ENCODE results near the gene FKBP11. TPM values are rescaled to one million over a fixed set of nuclear protein-coding genes. Genes with fewer than 3 reads are reported as not detected.
A peak's percentile ranks its signal among the peaks of the same experiment; 100 is the strongest.
"Not testable (repeated sequence)": the region's sequence is repeated elsewhere in the genome, so short reads cannot be mapped to it uniquely, and the experiment has no call there.

Gene FKBP11
- total RNA-seq, 1 donor from 2014 or later = 47.4 TPM

- no peak for DNase-seq (ENCODE audit: low spot score)
Measured at GRCh38 chr12:48910196-48910595, 15.1 kb downstream of the FKBP11 start.

- not testable (repeated sequence) for DNase-seq (ENCODE audit: low spot score)
Measured at GRCh38 chr12:48909698-48910097, 15.6 kb downstream of the FKBP11 start.

- no peak for DNase-seq (ENCODE audit: low spot score)
Measured at GRCh38 chr12:48907245-48907644, 18.0 kb downstream of the FKBP11 start.

- peak; percentile 93 for DNase-seq (ENCODE audit: low spot score)
Measured at GRCh38 chr12:48903982-48904411, 21.3 kb downstream of the FKBP11 start.

GRCh38 chr12:48903363-48903981 lies 21.8 kb downstream of the FKBP11 start:
- no peak for DNase-seq (ENCODE audit: low spot score)

- DNase-seq (ENCODE audit: low spot score) = no peak
Measured at GRCh38 chr12:48901278-48901677, 24.0 kb downstream of the FKBP11 start.

GRCh38 chr12:48899651-48900050 lies 25.6 kb downstream of the FKBP11 start:
- no peak for DNase-seq (ENCODE audit: low spot score)

- no peak for DNase-seq (ENCODE audit: low spot score)
Measured at GRCh38 chr12:48894271-48894670, 31.0 kb downstream of the FKBP11 start.

- peak; percentile 74 for DNase-seq (ENCODE audit: low spot score)
Measured at GRCh38 chr12:48890657-48891418, 34.5 kb downstream of the FKBP11 start.

- DNase-seq (ENCODE audit: low spot score) = no peak
Measured at GRCh38 chr12:48889679-48890078, 35.6 kb downstream of the FKBP11 start.

GRCh38 chr12:48883305-48884161 lies 41.8 kb downstream of the FKBP11 start:
- DNase-seq (ENCODE audit: low spot score) = peak; percentile 19

- DNase-seq (ENCODE audit: low spot score) = no peak
Measured at GRCh38 chr12:48882972-48883304, 42.4 kb downstream of the FKBP11 start.

GRCh38 chr12:48882315-48882687 lies 43.0 kb downstream of the FKBP11 start:
- DNase-seq (ENCODE audit: low spot score) = peak; percentile 63

- DNase-seq (ENCODE audit: low spot score) = peak; percentile 7
Measured at GRCh38 chr12:48881686-48882314, 43.5 kb downstream of the FKBP11 start.

- DNase-seq (ENCODE audit: low spot score) = no peak
Measured at GRCh38 chr12:48880647-48881046, 44.6 kb downstream of the FKBP11 start.

GRCh38 chr12:48878548-48878947 lies 46.7 kb downstream of the FKBP11 start:
- no peak for DNase-seq (ENCODE audit: low spot score)

GRCh38 chr12:48875944-48876515 lies 49.3 kb downstream of the FKBP11 start:
- no peak for DNase-seq (ENCODE audit: low spot score)

- DNase-seq (ENCODE audit: low spot score) = not testable (repeated sequence)
Measured at GRCh38 chr12:48873534-48873933, 51.8 kb downstream of the FKBP11 start.

GRCh38 chr12:48873096-48873495 lies 52.2 kb downstream of the FKBP11 start:
- DNase-seq (ENCODE audit: low spot score) = no peak
